Activated CD4-positive, alpha-beta T cell treated with anti-CD3 and anti-CD28 coated beads for 1 hour (primary cell): ENCODE results near the gene AFF2.

Experiments
- DNase-seq: peaks from one replicate; pipeline ENCODE4 v3.0.0-alpha.2; 2020

AFF2 gene

GRCh38 chrX:148768296-148768695, 267.9 kb downstream of the AFF2 start:
- DNase-seq: no peak

- DNase-seq: no peak
Measured at GRCh38 chrX:148771440-148771839, 271.0 kb downstream of the AFF2 start.

- DNase-seq: no peak
Measured at GRCh38 chrX:148774276-148774675, 273.9 kb downstream of the AFF2 start.

- no peak for DNase-seq
Measured at GRCh38 chrX:148784137-148784536, 283.7 kb downstream of the AFF2 start.

- no peak for DNase-seq
Measured at GRCh38 chrX:148784856-148785255, 284.4 kb downstream of the AFF2 start.

- no peak for DNase-seq
Measured at GRCh38 chrX:148785256-148785655, 284.8 kb downstream of the AFF2 start.

GRCh38 chrX:148788449-148788848, 288.0 kb downstream of the AFF2 start:
- no peak for DNase-seq

GRCh38 chrX:148794350-148794749, 293.9 kb downstream of the AFF2 start:
- DNase-seq: no peak

- no peak for DNase-seq
Measured at GRCh38 chrX:148804579-148805355, 304.4 kb downstream of the AFF2 start.

- DNase-seq: no peak
Measured at GRCh38 chrX:148806145-148806870, 305.9 kb downstream of the AFF2 start.

GRCh38 chrX:148808833-148809232, 308.4 kb downstream of the AFF2 start:
- DNase-seq: no peak

GRCh38 chrX:148811236-148811635, 310.8 kb downstream of the AFF2 start:
- no peak for DNase-seq

GRCh38 chrX:148813422-148813821, 313.0 kb downstream of the AFF2 start:
- DNase-seq: no peak

- DNase-seq: no peak
Measured at GRCh38 chrX:148813967-148814366, 313.6 kb downstream of the AFF2 start.

- no peak for DNase-seq
Measured at GRCh38 chrX:148815218-148815961, 315.0 kb downstream of the AFF2 start.

- no peak for DNase-seq
Measured at GRCh38 chrX:148823986-148824385, 323.6 kb downstream of the AFF2 start.

- DNase-seq: no peak
Measured at GRCh38 chrX:148825696-148826095, 325.3 kb downstream of the AFF2 start.

- DNase-seq: no peak
Measured at GRCh38 chrX:148836741-148837140, 336.3 kb downstream of the AFF2 start.

GRCh38 chrX:148850631-148851030, 350.2 kb downstream of the AFF2 start:
- no peak for DNase-seq

GRCh38 chrX:148854306-148854705, 353.9 kb downstream of the AFF2 start:
- no peak for DNase-seq

GRCh38 chrX:148856505-148856904, 356.1 kb downstream of the AFF2 start:
- no peak for DNase-seq

- no peak for DNase-seq
Measured at GRCh38 chrX:148865277-148866210, 365.1 kb downstream of the AFF2 start.

- DNase-seq: no peak
Measured at GRCh38 chrX:148867596-148867995, 367.2 kb downstream of the AFF2 start.
